Right forelimb (tissue), 1 donor: ENCODE data around the gene TTL.
A peak's percentile ranks its signal among the peaks of the same experiment; 100 is the strongest.
"Not testable (repeated sequence)": the region's sequence is repeated elsewhere in the genome, so short reads cannot be mapped to it uniquely, and the experiment has no call there.

Experiments used
- DNase-seq: peaks from one replicate; pipeline ENCODE4 v3.0.0-alpha.2; 2018

TTL gene

DNA sequence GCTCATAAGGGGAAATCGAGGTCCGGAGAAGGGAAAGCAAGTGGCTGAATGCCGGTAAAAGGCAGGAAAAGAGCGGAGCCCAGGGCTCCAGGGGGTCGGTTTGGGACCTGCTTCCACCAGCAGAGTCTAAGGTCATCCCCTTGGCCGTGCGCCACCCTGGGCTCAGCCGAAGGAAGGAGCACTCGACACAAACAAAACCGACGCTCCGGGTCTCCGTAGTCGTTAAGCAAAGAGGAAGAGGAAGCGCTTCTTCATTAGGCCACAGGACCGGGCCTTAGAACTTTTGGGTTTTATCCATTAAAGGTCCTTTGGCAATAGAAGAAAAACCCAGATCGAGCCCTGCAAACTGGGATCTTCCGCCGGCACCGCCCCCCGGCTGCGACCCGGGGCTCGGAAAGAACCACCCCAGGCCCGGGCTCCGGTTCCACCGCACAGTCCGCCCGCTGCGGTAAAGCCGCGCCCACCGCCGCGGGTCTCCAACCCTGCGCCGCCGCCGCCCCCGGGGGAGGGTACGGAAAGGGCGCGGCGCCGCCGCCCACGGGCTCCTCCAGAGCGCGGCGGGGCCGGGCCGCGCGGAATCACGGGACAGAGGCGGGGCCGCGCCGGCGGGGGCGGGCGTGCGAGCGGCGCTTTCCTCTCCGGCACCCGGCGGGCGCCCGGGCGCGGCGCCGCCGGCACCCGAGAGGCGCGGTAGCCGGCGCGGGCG lies at the start of gene TTL:
TSS of gene TTL (plus strand) at position 629 of the 706 bp plus-strand sequence. CDS start 189 bp downstream, outside the sequence.
- peak; percentile 86 for DNase-seq

DNA sequence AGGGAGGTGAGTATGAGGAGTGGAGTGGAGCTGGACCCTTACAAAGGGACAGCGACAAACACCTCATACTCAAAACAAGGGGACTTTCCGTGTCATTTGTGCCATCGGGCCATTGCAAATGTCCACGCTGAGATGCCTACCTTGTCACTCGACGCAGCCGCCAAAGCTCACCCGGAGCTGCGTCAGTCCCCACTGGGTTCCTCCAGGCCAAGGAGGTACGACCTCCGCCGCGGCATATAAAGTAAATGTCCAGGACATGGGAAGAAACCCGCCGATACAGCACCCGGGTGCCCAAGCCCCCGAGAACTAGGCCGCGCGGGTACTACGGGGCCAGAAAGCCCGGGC lies 49.6 kb upstream of the TTL start:
- DNase-seq = not testable (repeated sequence)

DNA sequence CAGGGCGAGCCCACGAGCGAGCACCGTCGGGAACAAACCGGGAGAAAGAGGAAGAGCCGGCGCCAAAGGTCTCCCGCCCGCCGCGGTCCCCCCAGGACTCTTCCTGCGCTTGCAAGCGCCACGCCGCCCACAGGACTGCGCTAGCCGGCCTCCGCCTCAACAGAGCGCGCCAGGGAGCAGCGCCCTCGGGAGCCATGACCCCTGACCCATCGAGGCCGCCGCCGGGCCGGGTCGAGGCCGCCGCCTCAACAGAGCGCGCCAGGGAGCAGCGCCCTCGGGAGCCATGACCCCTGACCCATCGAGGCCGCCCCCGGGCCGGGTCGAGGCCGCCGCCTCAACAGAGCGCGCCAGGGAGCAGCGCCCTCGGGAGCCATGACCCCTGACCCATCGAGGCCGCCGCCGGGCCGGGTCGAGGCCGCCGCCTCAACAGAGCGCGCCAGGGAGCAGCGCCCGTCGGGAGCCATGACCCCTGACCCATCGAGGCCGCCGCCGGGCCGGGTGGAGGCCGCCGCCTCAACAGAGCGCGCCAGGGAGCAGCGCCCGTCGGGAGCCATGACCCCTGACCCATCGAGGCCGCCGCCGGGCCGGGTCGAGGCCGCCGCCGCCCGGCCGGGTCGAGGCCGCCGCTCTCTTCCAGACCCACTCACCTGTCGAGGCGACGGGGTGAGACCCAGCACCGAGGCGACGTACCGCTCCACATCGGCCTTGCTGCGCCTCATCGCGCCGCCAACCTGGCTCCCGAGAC lies 49.0 kb upstream of the TTL start:
- DNase-seq = not testable (repeated sequence)

DNA sequence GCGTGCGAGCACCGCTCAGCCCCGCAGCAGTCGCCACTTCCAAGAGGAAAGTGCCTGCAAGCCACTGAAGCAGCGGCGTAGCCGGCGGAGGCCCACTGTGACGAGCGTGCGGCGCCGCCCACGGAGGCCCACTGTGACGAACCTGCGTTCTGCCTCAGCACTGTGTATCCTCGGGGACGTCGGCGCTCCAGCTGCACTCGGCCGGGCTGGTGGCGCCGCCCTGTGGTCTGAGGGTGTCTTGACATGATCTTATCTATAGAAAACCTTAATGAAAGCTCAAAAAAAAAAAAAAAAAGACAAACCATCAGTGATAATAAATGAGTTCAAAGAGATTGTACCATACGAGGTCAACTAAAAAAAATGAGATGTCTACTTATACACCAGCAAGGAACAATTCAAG lies 48.5 kb upstream of the TTL start, which contains the start of gene RGPD8:
TSS of gene RGPD8 (minus strand) at position 166 of the 400 bp plus-strand sequence. CDS start 192 bp downstream, outside the sequence.
- DNase-seq = peak; percentile 92

DNA sequence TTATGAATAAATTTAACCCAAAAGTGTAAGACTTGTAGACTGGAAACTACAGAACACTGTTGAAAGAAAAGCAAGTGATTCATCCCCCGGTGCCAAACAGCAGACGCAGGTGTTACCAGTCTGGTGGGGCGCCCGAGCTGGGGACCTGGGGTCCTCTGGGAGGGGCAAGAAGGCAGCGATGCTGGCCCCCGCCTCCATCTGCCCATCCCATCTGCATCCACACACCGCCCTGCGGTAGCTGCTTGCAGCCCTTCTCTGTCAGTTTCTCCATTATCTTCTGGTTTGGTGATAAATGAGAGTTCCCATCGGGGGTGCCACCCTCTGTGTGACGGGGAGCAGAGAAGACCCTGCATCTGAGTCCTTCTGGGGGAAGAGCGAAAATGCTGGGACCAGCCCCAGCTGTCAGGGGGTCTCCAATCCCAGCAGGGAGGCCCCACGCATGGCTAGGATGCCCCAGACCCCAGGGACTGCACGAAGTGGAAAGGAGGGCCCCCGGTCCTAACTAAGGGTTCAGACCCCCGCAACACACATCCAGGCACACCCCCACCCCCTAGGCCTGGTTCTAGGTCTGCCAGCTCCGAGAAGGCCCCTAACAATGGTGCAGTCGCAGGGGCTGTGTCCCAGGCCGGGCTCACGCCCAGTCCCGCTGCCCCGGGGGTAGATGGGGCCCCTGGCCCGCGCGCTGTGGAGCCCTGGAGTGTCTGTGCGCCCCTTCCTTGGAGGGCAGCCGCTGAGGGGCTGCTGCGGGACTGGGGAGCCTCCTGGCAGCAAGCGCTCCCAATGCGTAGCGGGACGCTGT lies 47.8 kb upstream of the TTL start:
- DNase-seq = no peak

DNA sequence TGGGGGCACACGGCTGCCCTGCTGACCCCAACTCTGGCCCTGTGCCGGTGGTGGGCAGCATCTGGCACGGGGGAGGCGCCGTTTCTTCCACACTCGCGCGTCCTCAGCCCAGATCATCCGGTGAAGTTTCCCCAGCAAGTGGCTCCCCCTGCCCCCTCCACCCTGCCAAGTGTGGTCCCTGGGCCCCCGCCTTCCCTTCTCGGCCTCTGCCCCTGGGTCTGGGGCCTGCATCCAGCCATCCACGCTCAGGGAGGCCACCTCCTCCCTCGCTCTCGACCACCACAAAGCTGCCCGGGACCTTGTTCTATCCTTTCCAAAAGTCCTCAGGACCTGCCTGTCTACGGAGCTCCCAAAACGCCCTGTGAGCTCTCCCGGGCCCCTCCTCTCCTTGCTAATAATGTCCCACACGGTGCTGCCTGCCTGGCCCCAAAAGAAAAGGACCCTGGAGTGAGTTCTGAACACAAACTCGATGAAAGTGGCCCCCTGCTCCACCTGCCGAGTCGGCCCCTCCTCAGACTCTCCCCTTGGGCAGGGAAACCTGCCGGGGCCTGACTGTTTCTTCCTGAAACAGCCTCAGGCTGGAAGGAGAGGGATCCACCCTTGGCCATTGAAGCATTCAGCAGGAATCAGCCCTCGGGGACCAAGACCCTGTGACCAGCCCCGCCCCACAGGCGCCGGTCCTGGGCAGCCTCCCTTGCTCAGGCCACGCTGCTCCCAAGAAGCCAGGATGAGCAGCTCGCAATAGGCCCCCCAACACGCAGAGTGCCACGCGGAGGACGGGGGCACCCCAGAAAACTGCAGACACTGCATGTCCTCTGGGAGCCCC lies 46.9 kb upstream of the TTL start:
- DNase-seq = not testable (repeated sequence)

DNA sequence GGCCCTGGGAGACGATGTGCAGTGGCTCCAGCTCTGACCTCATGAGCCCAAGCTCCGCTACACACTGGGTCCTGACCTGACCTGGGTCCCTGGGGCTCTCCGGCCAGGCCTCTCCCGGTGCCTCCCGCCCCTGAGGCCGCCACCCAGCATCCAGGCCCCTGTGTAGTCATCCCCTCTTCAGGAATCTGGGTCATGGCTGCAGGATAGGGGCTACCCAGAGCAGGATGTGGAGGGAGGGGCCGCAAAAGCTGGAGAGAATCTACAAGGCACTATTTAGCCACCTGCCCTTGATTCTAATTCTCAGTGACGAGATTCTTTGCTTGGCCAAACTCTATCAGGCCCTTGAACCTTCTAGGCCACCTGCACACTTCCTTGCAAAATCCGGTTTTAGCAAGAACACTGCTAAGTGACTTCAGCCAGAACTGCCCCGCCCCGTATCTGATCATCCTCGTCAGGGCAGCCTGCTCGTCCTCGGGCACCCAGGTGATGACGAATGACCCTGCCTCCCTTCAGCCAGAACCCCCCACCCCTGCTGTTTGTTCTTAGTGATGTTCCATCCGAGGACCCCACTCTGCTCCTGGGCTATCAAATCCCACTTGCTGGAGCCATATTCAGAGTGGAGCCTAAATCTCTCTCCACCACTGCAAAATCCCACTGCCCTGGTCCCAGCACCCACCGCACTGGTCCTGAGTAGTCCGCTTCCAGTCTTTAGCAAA lies 46.1 kb upstream of the TTL start:
- DNase-seq = not testable (repeated sequence)

DNA sequence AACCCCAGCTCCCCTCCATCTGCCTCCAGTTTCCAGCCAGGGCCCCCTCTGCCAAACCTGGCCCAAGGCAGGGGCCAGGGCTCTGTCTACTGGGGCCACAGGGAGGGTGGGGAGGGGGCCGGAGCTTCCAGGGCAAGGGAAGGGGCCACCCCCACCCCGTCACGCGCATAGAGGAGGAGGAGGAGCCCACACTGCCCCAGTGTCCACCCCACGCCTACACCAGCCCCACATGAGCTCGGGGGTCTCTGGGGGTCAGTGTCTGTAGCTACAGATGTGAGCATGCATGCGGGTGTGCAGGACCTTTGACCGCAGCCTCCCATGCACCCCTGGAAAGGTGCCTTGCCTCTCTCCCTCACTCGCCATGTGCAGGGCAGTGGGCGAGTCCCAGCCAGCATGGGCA lies 45.0 kb upstream of the TTL start:
- DNase-seq = not testable (repeated sequence)

DNA sequence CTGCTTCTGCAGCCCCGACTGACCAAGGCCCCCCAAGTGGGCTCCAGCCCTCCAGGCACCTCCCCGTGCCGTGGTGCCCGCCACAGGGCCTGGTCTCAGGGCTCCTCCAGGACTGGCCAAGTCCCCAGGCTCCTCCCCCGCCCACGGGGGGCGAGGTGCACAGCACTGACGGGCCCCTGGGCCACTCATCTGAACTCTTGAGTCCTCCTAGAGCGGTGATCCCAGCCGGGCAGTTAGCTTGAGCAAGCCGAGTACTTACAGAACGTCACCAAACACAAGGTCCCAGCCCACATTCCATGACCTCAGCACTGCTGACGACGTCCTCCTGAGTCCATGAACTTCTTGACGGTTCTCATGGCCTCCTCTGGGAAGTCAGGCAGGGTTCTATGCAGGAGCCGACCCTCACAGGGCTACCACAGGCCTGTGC lies 44.5 kb upstream of the TTL start:
- not testable (repeated sequence) for DNase-seq

DNA sequence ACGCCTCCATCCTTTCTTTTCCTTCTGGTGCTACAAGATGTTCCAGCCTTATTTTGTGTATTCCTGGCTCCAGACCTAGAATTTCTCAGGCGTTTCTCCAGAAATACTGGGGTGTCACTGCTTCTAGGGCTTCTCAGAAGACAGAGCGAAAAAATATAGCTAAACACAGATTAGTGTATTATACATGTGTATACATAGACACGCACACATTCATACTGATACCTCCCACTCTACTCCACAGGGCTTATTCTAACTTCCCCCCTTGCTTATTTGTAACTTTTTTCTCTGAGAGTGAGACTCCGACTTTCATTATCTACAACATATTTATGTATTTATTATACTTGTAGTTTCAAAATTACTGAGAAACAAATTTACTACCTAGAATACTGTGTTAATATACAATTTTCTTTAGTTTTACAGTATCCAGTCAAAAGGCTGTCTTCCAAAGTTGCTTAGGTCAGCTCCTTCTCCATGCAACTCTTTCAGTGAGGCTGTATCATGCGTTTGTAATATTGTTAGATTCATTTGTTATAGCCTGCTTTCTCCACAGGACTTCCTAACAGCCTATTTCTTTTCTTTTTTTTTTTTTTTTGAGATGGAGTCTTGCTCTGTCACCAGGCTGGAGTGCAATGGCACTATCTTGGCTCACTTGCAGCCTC lies 43.2 kb upstream of the TTL start:
- not testable (repeated sequence) for DNase-seq

DNA sequence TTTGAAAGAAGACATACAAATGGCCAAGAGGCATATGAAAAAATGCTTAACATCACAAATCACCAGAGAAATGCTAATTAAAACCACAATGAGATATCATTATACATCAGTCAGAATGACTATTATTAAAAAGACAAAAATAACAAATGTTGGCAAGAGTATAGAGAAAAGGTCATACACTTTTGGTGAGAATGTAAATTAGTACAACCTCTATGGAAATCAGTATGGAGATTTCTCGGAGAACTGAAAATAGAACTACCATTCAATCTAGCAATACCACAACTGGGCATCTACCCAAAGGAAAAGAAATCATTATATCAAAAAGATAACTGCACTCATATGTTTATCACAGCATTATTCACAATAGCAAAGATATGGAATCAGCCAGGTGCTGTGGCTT lies 37.7 kb upstream of the TTL start:
- not testable (repeated sequence) for DNase-seq

DNA sequence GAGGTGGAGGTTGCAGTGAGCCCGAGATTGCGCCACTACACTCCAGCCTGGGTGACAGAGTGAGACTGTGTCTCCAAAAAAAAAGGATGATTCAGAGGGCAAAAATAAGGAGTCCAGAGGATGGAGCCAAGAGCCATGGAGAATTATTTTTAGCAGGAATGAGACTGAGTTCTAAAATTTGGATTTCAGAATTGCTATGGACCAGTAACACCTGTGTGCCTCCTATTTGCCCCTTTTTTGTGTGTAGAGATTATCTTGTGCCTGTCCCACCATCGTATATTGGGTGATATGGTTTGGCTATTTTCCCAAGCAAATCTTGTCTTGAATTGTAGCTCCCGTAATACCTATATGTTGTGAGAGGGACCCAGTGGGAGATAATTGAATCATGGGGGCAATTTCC lies 32.1 kb upstream of the TTL start:
- DNase-seq = no peak

DNA sequence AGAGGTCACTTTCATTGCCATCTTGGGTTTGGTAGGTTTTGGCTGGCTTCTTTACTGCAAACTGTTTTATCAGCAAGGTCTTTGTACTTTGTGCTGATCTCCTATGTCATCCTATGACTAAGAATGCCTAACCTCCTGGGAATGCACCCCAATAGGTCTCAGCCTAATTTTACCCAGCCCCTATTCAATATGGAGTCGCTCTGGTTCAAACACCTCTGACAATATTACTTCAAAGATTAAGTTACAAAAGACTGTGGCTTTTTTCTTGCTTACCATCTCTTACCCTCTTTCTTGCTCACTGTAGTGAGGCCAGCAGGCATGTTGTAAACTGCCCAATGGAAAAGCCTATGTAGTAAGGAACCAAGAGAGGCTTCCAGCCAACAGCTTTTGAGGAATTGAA lies 30.6 kb upstream of the TTL start:
- DNase-seq = no peak

DNA sequence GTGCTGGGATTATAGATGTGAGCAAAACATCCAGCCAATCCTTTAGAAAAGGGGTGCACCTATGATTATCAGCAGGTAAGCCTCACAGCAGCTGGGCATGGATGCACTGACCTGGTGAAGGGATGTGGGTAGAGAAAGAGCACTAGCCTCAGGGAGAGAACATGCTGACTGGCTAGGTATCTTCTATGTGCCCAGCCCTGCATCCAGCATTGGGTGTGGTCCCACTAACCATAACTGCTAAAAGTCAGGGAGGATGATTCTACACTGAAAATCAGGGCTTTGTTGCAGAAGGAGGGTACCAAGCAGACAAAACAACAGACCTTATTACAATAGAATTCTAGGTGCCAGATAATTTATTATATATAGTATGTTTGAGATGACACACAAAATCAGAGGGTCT lies 27.4 kb upstream of the TTL start:
- DNase-seq = no peak

DNA sequence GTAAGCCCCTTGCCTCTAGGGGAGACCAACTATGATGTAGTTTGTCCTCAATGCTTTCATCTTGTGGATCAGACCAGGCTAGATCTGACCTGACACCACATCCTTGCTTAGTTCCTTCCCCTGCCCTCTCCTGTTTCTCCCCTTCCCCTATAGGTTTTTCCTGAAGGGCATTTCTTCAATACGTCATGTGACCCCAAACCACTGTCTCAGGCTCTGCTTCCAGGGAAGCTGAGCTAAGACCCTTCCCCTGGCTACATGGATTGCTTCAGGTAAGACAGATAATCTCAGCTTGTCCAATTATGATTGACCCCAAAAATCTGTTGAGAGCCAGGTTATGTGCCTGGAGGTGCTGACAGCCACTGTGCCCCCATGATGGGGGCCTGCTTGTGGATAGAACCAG lies 22.6 kb upstream of the TTL start:
- DNase-seq = no peak

DNA sequence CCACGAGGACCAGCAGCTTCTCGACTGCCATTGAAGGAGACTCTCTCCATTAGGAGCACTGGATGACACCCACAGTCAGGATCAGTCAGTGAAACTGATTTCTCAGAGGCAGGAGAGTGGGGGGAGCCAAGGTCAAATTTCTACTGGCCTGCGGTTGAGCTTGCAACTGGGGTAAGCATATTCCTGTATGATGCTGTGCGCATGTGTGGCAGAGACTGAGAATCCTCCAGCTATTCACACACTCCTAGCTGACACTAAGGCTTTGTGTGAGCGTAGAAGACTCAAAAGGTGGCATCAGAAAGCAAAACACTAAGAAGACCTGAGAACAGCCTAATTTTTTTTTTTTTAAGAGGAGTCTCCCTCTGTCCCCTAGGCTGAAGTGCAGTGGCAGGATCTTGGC lies 19.8 kb upstream of the TTL start:
- no peak for DNase-seq

DNA sequence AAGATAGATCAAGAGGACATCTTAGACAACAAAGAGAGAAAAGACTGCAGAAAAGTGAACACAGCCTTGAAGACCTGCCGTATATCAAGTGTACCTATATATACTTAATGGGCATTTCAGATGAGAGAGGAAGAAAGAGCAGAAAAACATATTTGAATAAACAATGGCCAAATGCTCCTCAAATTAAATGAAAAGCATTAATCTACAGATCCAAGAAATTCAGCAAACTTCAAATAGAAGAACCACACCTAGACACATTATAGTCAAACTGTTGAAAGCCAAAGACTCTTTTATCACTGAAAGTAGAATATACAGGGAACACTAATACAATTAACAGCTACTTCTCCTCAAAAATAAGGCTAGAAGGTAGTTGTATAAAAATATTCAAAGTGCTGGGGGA lies 18.7 kb upstream of the TTL start:
- DNase-seq = no peak

DNA sequence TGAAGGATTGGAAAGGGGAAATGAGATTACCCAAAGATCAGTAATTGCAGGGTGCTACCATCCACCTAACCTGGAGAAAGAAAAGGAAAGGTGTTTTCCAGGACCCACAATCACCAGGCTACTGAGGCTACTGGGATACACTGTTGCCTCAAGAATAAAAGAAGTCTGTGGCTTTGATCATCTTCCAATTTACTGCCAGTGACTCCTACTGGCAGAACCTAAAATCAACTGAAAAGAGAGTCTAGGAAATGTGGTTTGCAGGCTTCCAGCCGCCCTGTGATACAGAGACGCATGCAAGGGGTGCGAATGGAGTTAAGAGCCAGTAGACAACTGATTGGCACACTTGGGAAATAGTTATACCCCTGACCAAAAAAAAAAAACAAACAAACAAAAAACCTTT lies 16.6 kb upstream of the TTL start:
- no peak for DNase-seq

DNA sequence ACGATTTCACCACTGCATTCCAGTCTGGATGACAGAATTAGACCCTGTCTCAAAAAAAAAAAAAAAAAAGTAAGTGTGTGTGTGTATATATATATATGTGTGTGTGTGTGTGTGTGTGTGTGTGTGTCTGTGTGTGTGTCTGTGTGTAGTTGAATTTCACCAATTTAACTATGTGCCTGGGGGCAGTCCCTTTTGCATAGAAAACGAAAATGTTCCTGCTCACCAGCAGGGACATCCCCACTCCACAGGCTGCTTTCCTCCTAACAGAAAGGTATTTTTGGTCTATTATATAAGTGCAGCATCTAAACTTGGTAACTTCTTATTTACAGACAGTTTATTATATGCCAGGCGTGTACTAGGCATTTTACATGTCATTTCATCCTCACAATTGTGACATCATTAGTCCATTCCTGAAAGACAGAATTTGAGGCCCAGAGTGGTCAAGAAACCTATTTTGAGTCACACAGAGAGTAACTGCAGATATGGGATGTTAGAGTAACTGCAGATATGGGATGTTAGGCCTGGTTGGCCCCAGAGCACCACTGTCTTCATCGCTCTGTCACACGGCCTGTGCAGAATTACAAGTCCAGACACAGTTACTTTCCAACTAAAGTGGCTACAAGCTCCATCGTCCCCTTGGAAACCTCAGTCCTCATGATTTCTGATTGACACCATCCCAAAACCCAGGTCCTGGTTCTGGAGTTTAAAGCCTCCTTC lies 9.3 kb upstream of the TTL start:
- DNase-seq = no peak

DNA sequence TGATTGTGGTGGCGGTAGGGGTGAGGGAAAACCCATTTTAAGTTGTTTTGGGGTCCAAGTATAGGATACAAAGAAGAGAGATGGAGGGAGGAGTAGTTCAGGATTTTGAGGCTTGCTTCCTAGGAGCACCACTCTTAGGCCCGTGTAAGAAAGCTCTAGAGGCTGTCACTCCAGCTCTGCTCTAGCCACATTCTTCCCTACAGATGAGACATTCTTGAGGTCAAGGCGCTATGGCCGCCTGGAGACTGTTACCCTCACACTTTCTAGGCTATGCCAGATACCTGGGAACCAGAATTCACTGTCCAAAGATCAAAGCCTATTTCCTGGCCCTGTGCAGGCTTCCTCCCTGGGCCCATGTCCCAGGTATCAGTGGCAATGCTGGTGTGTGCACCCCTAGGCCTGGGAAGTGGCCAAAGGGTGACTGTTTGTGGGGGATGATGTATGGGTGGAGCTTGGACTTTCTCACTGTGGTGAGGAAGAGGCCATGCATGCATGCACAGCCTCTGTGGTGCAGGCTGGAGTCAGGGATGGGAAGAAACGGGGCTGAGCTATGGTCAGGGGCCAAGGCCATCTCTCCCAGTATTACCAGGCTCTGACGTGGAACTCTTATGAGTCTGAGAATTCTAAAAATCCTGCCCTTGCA lies 7.0 kb upstream of the TTL start:
- DNase-seq = no peak
